ENCODE measurements around the gene PCNX3. TPM values are rescaled to one million over a fixed set of nuclear protein-coding genes. Genes with fewer than 3 reads are reported as not detected.
A peak's percentile ranks its signal among the peaks of the same experiment; 100 is the strongest.

Gene PCNX3
- total and polyA plus RNA-seq, 2 of the 13 experiments (the other 11 are each of a cell fraction or from before 2014, with no cell fraction given), result 16.2 to 23.0 TPM

- TF ChIP-seq, protein P1, sequence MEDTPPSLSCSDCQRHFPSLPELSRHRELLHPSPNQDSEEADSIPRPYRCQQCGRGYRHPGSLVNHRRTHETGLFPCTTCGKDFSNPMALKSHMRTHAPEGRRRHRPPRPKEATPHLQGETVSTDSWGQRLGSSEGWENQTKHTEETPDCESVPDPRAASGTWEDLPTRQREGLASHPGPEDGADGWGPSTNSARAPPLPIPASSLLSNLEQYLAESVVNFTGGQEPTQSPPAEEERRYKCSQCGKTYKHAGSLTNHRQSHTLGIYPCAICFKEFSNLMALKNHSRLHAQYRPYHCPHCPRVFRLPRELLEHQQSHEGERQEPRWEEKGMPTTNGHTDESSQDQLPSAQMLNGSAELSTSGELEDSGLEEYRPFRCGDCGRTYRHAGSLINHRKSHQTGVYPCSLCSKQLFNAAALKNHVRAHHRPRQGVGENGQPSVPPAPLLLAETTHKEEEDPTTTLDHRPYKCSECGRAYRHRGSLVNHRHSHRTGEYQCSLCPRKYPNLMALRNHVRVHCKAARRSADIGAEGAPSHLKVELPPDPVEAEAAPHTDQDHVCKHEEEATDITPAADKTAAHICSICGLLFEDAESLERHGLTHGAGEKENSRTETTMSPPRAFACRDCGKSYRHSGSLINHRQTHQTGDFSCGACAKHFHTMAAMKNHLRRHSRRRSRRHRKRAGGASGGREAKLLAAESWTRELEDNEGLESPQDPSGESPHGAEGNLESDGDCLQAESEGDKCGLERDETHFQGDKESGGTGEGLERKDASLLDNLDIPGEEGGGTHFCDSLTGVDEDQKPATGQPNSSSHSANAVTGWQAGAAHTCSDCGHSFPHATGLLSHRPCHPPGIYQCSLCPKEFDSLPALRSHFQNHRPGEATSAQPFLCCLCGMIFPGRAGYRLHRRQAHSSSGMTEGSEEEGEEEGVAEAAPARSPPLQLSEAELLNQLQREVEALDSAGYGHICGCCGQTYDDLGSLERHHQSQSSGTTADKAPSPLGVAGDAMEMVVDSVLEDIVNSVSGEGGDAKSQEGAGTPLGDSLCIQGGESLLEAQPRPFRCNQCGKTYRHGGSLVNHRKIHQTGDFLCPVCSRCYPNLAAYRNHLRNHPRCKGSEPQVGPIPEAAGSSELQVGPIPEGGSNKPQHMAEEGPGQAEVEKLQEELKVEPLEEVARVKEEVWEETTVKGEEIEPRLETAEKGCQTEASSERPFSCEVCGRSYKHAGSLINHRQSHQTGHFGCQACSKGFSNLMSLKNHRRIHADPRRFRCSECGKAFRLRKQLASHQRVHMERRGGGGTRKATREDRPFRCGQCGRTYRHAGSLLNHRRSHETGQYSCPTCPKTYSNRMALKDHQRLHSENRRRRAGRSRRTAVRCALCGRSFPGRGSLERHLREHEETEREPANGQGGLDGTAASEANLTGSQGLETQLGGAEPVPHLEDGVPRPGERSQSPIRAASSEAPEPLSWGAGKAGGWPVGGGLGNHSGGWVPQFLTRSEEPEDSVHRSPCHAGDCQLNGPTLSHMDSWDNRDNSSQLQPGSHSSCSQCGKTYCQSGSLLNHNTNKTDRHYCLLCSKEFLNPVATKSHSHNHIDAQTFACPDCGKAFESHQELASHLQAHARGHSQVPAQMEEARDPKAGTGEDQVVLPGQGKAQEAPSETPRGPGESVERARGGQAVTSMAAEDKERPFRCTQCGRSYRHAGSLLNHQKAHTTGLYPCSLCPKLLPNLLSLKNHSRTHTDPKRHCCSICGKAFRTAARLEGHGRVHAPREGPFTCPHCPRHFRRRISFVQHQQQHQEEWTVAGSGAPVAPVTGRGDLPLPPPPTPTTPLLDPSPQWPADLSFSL (CRISPR knock-in tag; IDR thresholded peaks at IDR 0.05), result no peak
- peak; percentile 63 for TF ChIP-seq SP5 (CRISPR knock-in tag; IDR thresholded peaks at IDR 0.05; ENCODE audit: borderline replicate concordance, low read depth)
- TF ChIP-seq RFX1 (IDR thresholded peaks at IDR 0.05), result no peak; the same call in 1 of the 2 replicates
- TF ChIP-seq, protein P2, sequence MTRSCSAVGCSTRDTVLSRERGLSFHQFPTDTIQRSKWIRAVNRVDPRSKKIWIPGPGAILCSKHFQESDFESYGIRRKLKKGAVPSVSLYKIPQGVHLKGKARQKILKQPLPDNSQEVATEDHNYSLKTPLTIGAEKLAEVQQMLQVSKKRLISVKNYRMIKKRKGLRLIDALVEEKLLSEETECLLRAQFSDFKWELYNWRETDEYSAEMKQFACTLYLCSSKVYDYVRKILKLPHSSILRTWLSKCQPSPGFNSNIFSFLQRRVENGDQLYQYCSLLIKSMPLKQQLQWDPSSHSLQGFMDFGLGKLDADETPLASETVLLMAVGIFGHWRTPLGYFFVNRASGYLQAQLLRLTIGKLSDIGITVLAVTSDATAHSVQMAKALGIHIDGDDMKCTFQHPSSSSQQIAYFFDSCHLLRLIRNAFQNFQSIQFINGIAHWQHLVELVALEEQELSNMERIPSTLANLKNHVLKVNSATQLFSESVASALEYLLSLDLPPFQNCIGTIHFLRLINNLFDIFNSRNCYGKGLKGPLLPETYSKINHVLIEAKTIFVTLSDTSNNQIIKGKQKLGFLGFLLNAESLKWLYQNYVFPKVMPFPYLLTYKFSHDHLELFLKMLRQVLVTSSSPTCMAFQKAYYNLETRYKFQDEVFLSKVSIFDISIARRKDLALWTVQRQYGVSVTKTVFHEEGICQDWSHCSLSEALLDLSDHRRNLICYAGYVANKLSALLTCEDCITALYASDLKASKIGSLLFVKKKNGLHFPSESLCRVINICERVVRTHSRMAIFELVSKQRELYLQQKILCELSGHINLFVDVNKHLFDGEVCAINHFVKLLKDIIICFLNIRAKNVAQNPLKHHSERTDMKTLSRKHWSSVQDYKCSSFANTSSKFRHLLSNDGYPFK (CRISPR knock-in tag; IDR thresholded peaks at IDR 0.05; ENCODE audit: borderline replicate concordance), result peak; percentile 78; the same call in 1 of the 2 replicates
- no peak; the same call in 1 of the 2 replicates for TF ChIP-seq RFX5 (IDR thresholded peaks at IDR 0.05; ENCODE audit: low read depth, low read length)
- TF ChIP-seq PPARG (CRISPR knock-in tag; conservative IDR thresholded peaks at IDR 0.05), result no peak
- TF ChIP-seq ZBTB7B (CRISPR knock-in tag; IDR thresholded peaks at IDR 0.05), result no peak
- TF ChIP-seq YEATS2 (CRISPR knock-in tag; IDR thresholded peaks at IDR 0.05; ENCODE audit: borderline replicate concordance), result peak; percentile 85; the same call in 1 of the 2 replicates
- TF ChIP-seq RAD21 (CRISPR knock-in tag; IDR thresholded peaks at IDR 0.05), result no peak
- peak; percentile 39; the same call in 1 of the 2 replicates for TF ChIP-seq CHD2 (IDR thresholded peaks at IDR 0.05; ENCODE audit: low read depth, low read length)
- TF ChIP-seq HDAC1 (CRISPR knock-in tag; IDR thresholded peaks at IDR 0.05), result peak; percentile 76
- TF ChIP-seq SAFB2 (CRISPR knock-in tag; IDR thresholded peaks at IDR 0.05; ENCODE audit: borderline replicate concordance, low read depth), result peak; percentile 79; the same call in 1 of the 2 replicates
- no peak for TF ChIP-seq ZNF546 (CRISPR knock-in tag; conservative IDR thresholded peaks at IDR 0.05)
- TF ChIP-seq, protein P3, sequence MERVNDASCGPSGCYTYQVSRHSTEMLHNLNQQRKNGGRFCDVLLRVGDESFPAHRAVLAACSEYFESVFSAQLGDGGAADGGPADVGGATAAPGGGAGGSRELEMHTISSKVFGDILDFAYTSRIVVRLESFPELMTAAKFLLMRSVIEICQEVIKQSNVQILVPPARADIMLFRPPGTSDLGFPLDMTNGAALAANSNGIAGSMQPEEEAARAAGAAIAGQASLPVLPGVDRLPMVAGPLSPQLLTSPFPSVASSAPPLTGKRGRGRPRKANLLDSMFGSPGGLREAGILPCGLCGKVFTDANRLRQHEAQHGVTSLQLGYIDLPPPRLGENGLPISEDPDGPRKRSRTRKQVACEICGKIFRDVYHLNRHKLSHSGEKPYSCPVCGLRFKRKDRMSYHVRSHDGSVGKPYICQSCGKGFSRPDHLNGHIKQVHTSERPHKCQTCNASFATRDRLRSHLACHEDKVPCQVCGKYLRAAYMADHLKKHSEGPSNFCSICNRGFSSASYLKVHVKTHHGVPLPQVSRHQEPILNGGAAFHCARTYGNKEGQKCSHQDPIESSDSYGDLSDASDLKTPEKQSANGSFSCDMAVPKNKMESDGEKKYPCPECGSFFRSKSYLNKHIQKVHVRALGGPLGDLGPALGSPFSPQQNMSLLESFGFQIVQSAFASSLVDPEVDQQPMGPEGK (CRISPR knock-in tag; IDR thresholded peaks at IDR 0.05), result peak; percentile 41; the same call in 1 of the 2 replicates
- TF ChIP-seq ZNF33B (CRISPR knock-in tag; IDR thresholded peaks at IDR 0.05), result no peak
- peak; percentile 81; the same call in 1 of the 2 replicates for TF ChIP-seq ZNF772 (CRISPR knock-in tag; IDR thresholded peaks at IDR 0.05)
- peak; percentile 12; the same call in 1 of the 2 replicates for TF ChIP-seq YEATS4 (CRISPR knock-in tag; IDR thresholded peaks at IDR 0.05; ENCODE audit: borderline replicate concordance)
- TF ChIP-seq ZNF292 (CRISPR knock-in tag; IDR thresholded peaks at IDR 0.05; ENCODE audit: borderline replicate concordance, low read depth), result no peak
- TF ChIP-seq NFRKB (IDR thresholded peaks at IDR 0.05), result no peak
- TF ChIP-seq NCOA2 (CRISPR knock-in tag; IDR thresholded peaks at IDR 0.05), result no peak
Observed at GRCh38 chr11:65615229-65615949, at the start of gene PCNX3 (continued).
